ENCODE data around the gene VAV3. TPM values are rescaled to one million over a fixed set of nuclear protein-coding genes. Genes with fewer than 3 reads are reported as not detected.

VAV3 gene
- total and polyA plus RNA-seq, 10 of the 15 experiments (the other 5 are each of a cell fraction or from before 2014, with no cell fraction given): 0.84 to 5.5 (median 3.4) TPM

DNA sequence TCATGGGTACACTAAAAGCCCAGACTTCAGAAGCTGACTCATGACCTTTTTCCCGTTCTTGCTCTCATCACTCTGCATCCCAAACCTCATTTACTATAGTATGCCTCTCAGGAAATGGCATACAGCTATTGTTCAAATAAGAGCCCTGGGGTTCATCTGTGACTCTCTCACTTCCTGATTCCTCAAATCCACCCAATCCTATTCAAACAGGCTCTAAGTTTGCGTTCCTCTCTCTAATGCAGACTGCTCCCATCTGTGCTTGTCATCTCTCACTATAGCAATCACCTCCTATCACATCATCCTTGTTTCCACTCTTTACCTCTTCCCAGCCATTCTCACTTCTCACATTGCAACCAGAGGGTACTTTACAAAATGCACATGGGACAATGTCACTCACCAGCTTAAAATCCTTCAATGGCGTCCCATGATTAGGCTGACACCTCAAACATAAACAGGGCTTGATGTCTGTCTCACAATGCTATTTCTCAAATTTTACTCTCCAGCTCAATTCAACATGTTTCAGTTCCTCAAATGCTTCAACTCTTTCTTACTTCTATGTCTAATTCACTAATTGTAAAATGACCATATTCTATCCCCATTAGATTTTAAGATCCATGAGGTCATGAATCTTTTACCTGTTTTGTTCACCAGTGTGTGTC is 415.7 kb downstream of the VAV3 start (continued):
- TF ChIP-seq POLR2AphosphoS2 (IDR thresholded peaks at IDR 0.05; ENCODE audit: low read depth, low read length): no peak

DNA sequence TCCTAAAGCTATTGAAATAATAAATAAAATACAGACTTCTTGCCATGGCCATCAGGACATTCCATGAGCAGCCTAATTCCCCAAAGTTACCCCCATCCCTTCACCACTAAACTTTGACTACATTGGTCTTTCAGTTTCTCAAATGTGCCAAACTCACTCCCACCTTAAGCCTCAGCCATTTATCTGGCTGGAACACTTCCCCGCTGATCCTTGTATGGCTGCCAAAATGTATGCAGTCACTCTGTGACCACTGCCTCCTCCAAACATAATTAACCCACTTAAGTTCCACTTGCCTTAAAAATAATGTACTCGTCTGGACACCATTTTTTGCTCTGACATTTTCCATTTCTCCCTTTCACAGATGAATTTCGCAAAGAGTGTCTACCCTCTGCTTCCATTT is 416.7 kb downstream of the VAV3 start:
- RAD21 ChIA-PET (ENCODE audit: unreplicated experiment): no interaction called here
- TF ChIP-seq, protein P1, sequence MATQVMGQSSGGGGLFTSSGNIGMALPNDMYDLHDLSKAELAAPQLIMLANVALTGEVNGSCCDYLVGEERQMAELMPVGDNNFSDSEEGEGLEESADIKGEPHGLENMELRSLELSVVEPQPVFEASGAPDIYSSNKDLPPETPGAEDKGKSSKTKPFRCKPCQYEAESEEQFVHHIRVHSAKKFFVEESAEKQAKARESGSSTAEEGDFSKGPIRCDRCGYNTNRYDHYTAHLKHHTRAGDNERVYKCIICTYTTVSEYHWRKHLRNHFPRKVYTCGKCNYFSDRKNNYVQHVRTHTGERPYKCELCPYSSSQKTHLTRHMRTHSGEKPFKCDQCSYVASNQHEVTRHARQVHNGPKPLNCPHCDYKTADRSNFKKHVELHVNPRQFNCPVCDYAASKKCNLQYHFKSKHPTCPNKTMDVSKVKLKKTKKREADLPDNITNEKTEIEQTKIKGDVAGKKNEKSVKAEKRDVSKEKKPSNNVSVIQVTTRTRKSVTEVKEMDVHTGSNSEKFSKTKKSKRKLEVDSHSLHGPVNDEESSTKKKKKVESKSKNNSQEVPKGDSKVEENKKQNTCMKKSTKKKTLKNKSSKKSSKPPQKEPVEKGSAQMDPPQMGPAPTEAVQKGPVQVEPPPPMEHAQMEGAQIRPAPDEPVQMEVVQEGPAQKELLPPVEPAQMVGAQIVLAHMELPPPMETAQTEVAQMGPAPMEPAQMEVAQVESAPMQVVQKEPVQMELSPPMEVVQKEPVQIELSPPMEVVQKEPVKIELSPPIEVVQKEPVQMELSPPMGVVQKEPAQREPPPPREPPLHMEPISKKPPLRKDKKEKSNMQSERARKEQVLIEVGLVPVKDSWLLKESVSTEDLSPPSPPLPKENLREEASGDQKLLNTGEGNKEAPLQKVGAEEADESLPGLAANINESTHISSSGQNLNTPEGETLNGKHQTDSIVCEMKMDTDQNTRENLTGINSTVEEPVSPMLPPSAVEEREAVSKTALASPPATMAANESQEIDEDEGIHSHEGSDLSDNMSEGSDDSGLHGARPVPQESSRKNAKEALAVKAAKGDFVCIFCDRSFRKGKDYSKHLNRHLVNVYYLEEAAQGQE (IDR thresholded peaks at IDR 0.05; ENCODE audit: low read depth, low read length): no peak
- no peak for TF ChIP-seq PML (IDR thresholded peaks at IDR 0.05; ENCODE audit: low read length)
- no peak for TF ChIP-seq SMC3 (IDR thresholded peaks at IDR 0.05; ENCODE audit: borderline replicate concordance, low read length)
- TF ChIP-seq TBL1XR1 (IDR thresholded peaks at IDR 0.05; ENCODE audit: low read depth, low read length): no peak
- TF ChIP-seq IKZF1 (conservative IDR thresholded peaks at IDR 0.05): no peak
- no peak for TF ChIP-seq RELA (IDR thresholded peaks at IDR 0.05; ENCODE audit: borderline replicate concordance, partially characterized antibody)
- TF ChIP-seq CHD2 (IDR thresholded peaks at IDR 0.05; ENCODE audit: borderline replicate concordance, low read depth, low read length): no peak
- no peak for TF ChIP-seq HCFC1 (IDR thresholded peaks at IDR 0.05; ENCODE audit: low read length)
- TF ChIP-seq, protein P2, sequence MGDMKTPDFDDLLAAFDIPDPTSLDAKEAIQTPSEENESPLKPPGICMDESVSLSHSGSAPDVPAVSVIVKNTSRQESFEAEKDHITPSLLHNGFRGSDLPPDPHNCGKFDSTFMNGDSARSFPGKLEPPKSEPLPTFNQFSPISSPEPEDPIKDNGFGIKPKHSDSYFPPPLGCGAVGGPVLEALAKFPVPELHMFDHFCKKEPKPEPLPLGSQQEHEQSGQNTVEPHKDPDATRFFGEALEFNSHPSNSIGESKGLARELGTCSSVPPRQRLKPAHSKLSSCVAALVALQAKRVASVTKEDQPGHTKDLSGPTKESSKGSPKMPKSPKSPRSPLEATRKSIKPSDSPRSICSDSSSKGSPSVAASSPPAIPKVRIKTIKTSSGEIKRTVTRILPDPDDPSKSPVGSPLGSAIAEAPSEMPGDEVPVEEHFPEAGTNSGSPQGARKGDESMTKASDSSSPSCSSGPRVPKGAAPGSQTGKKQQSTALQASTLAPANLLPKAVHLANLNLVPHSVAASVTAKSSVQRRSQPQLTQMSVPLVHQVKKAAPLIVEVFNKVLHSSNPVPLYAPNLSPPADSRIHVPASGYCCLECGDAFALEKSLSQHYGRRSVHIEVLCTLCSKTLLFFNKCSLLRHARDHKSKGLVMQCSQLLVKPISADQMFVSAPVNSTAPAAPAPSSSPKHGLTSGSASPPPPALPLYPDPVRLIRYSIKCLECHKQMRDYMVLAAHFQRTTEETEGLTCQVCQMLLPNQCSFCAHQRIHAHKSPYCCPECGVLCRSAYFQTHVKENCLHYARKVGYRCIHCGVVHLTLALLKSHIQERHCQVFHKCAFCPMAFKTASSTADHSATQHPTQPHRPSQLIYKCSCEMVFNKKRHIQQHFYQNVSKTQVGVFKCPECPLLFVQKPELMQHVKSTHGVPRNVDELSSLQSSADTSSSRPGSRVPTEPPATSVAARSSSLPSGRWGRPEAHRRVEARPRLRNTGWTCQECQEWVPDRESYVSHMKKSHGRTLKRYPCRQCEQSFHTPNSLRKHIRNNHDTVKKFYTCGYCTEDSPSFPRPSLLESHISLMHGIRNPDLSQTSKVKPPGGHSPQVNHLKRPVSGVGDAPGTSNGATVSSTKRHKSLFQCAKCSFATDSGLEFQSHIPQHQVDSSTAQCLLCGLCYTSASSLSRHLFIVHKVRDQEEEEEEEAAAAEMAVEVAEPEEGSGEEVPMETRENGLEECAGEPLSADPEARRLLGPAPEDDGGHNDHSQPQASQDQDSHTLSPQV (IDR thresholded peaks at IDR 0.05): no peak
- TF ChIP-seq, protein P3, sequence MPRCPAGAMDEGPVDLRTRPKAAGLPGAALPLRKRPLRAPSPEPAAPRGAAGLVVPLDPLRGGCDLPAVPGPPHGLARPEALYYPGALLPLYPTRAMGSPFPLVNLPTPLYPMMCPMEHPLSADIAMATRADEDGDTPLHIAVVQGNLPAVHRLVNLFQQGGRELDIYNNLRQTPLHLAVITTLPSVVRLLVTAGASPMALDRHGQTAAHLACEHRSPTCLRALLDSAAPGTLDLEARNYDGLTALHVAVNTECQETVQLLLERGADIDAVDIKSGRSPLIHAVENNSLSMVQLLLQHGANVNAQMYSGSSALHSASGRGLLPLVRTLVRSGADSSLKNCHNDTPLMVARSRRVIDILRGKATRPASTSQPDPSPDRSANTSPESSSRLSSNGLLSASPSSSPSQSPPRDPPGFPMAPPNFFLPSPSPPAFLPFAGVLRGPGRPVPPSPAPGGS (IDR thresholded peaks at IDR 0.05; ENCODE audit: borderline replicate concordance, insufficient read depth, low read depth, low read length, poor library complexity, severe bottlenecking): no peak
- TF ChIP-seq EGR1 (IDR thresholded peaks at IDR 0.05; ENCODE audit: borderline replicate concordance in 1 of 2, low read depth in 2 of 2, low read length in 2 of 2): no peak

More for the DNA sequence above, 416.7 kb downstream of the VAV3 start:
- FAIRE-seq (no peak), DNase-seq (ENCODE audit: low read depth, low spot score) (no peak), ATAC-seq (no peak)
- Histone ChIP-seq H3K4me2 (ENCODE audit: control insufficient read depth, insufficient read depth) (no peak overlapping the region), H3K4me1 (ENCODE audit: control insufficient read depth, insufficient read depth, low read length) (no peaks in the 10 kb centered on the region), H3K79me2 (ENCODE audit: control insufficient read depth, insufficient read depth, low read length) (no peaks in the 10 kb centered on the region), H3K9me3 (replicated peaks; ENCODE audit: control insufficient read depth, insufficient read depth, low read length) (no peaks in the 10 kb centered on the region), H3K27ac (ENCODE audit: control insufficient read depth, insufficient read depth) (no peak overlapping the region), H3K36me3 (ENCODE audit: control insufficient read depth in 2 of 2, insufficient read depth in 2 of 2, low read length in 1 of 2) (no peaks in the 10 kb centered on the region), H4K20me1 (ENCODE audit: control insufficient read depth, insufficient read depth) (no peaks in the 10 kb centered on the region), H3K4me3 (no peak overlapping the region), H3K9ac (ENCODE audit: control insufficient read depth, insufficient read depth, low read length) (no peak overlapping the region), H2AFZ (ENCODE audit: control insufficient read depth, low read depth, low read length) (no peak overlapping the region), H3K27me3 (replicated peaks in 1 of 2; ENCODE audit: control insufficient read depth in 2 of 2, insufficient read depth in 2 of 2, low read length in 1 of 2) (no peaks in the 10 kb centered on the region; a peak in 1 of 4 replicates)
- ChIA-PET CTCF (no interaction called here), POLR2A (no interaction called here), SMC1A (ENCODE audit: uncharacterized antibody, unreplicated experiment) (no interaction called here)
- in situ Hi-C loops (cut with MboI) (loop anchor here (25.0 kb wide), 1 partner anchor 261 kb away; no protein-coding TSS in a partner anchor), intact Hi-C loops (cut with micrococcal nuclease; ENCODE audit: unreplicated experiment) (loop anchor here (10.0 kb wide), 1 partner anchor 577 kb away; no protein-coding TSS in a partner anchor)
- no TSS peak for BruUV-seq (replicated peaks)
- 53% methylated on average over 3 of the region's 3 CpGs for WGBS (ENCODE audit: insufficient coverage, insufficient replicate concordance, low lambda C conversion rate, missing lambda C conversion rate)

Measured in GM12878 (cell line).